Measurements from ENCODE around the gene MBNL1. TPM values are rescaled to one million over a fixed set of nuclear protein-coding genes. Genes with fewer than 3 reads are reported as not detected.

MBNL1 gene
- total RNA-seq, 1 experiment from 2014 or later, result 200 TPM

- no peak for ATAC-seq
- no TSS peak for BruUV-seq (replicated peaks)
- Histone ChIP-seq H2AFZ (ENCODE audit: low read depth, low read length, poor library complexity, severe bottlenecking) (no peak overlapping the region), H3K9me2 (ENCODE audit: insufficient read depth) (no peaks in the 10 kb centered on the region), H3K9ac (ENCODE audit: low read length) (peak overlapping the region; percentile 88; the same call in 1 of the 2 replicates), H3K79me2 (ENCODE audit: insufficient read depth, low read length) (peaks cover 71% of the 10 kb centered on the region), H3K4me3 (replicated peaks in 1 of 2; ENCODE audit: low read depth in 1 of 2, low read length in 2 of 2) (peak overlapping the region; percentile 77 to 88; a peak in 3 of 4 replicates), H3K4me2 (ENCODE audit: low read length) (peak overlapping the region; percentile 72), H3K27me3 (ENCODE audit: insufficient read depth, low read length) (no peaks in the 10 kb centered on the region), H3K36me3 (ENCODE audit: control insufficient read depth in 1 of 2, insufficient read depth in 2 of 2, low read length in 2 of 2) (no peaks in the 10 kb centered on the region), H3K27ac (ENCODE audit: low read depth, low read length) (peak overlapping the region; percentile 90; the same call in 1 of the 2 replicates), H4K20me1 (ENCODE audit: insufficient read depth) (peaks cover under 1% of the 10 kb centered on the region; the same call in 1 of the 2 replicates), H3K4me1 (ENCODE audit: control insufficient read depth in 1 of 2, insufficient read depth in 2 of 2, low read length in 2 of 2) (peaks cover 52 to 61% of the 10 kb centered on the region in 2 experiments), H3K9me3 (ENCODE audit: control insufficient read depth in 1 of 2, insufficient read depth in 1 of 2, low read depth in 1 of 2, low read length in 2 of 2) (no peaks in the 10 kb centered on the region)
- TF ChIP-seq POLR2A (IDR thresholded peaks at IDR 0.05; ENCODE audit: borderline replicate concordance, extremely low read depth, insufficient read depth, insufficient read length) (no peak), CBX3 (IDR thresholded peaks at IDR 0.05; ENCODE audit: low read depth) (no peak), RAD21 (IDR thresholded peaks at IDR 0.05; ENCODE audit: low read depth) (no peak), SIN3A (IDR thresholded peaks at IDR 0.05; ENCODE audit: low read depth) (no peak), SP1 (IDR thresholded peaks at IDR 0.05; ENCODE audit: low read depth) (no peak), ZBTB33 (IDR thresholded peaks at IDR 0.05; ENCODE audit: extremely low read depth, insufficient replicate concordance, low read length) (no peak), FOSL1 (IDR thresholded peaks at IDR 0.05; ENCODE audit: low read depth) (no peak), EZH2 (IDR thresholded peaks at IDR 0.05) (no peak), POLR2AphosphoS5 (IDR thresholded peaks at IDR 0.05; ENCODE audit: low read depth, low read length) (no peak), JUND (IDR thresholded peaks at IDR 0.05) (no peak), SRF (IDR thresholded peaks at IDR 0.05; ENCODE audit: low read depth) (no peak), YY1 (IDR thresholded peaks at IDR 0.05; ENCODE audit: extremely low read depth, insufficient replicate concordance, low read depth, low read length) (no peak), REST (IDR thresholded peaks at IDR 0.05; ENCODE audit: low read depth) (no peak), CEBPB (IDR thresholded peaks at IDR 0.05; ENCODE audit: low read depth) (no peak), ZFX (IDR thresholded peaks at IDR 0.05) (no peak), ZNF274 (IDR thresholded peaks at IDR 0.05; ENCODE audit: low read depth, low read length) (no peak), MAX (IDR thresholded peaks at IDR 0.05) (no peak), TCF7L2 (IDR thresholded peaks at IDR 0.05; ENCODE audit: borderline replicate concordance, extremely low read depth, insufficient read depth, insufficient read length) (no peak)
- TF ChIP-seq, protein P1, sequence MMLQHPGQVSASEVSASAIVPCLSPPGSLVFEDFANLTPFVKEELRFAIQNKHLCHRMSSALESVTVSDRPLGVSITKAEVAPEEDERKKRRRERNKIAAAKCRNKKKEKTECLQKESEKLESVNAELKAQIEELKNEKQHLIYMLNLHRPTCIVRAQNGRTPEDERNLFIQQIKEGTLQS (IDR thresholded peaks at IDR 0.05), result no peak
- POLR2A ChIA-PET, result no interaction called here
- no peak for DNase-seq (ENCODE audit: low read depth, low spot score)
- CTCF ChIA-PET, result no interaction called here
- RAD21 ChIA-PET (ENCODE audit: low non-redundant PET in 1 of 2, low total read pairs in 2 of 2, uncharacterized antibody in 2 of 2, unreplicated experiment in 2 of 2), result no interaction called here
- intact Hi-C loops (cut with micrococcal nuclease), result loop anchor here (5.0 kb wide), 2 partner anchors 171 to 294 kb away; no protein-coding TSS in a partner anchor
Observed at GRCh38 chr3:152270937-152271336, 2.2 kb downstream of the MBNL1 start.
